KMS-11 (cell line): ENCODE measurements around the gene RAB11A.

Experiments used
- H2AFZ ChIP-seq: fragments of 200-600 bp; sonication (generic); 2 replicates; pipeline ENCODE4 v1.6.1; 2016; ENCODE audit warnings: antibody characterized with exemption, mixed run types, low read depth
- H3K27ac ChIP-seq: fragments of 200-600 bp; sonication (generic); 2 replicates; pipeline ENCODE4 v1.6.1; 2016; ENCODE audit warnings: mild to moderate bottlenecking, mixed run types
- H3K27me3 ChIP-seq: fragments of 200-600 bp; sonication (generic); 2 replicates; pipeline ENCODE4 v1.6.1; 2017; ENCODE audit warnings: mild to moderate bottlenecking, low read depth, mixed run types, moderate library complexity; ENCODE audit not compliant: insufficient read depth
- H3K36me3 ChIP-seq: fragments of 200-600 bp; sonication (generic); 2 replicates; pipeline ENCODE4 v1.6.1; 2017; ENCODE audit warnings: mild to moderate bottlenecking, mixed run types; ENCODE audit not compliant: insufficient read depth
- H3K4me1 ChIP-seq: fragments of 200-600 bp; sonication (generic); 2 replicates; pipeline ENCODE4 v1.6.1; 2016; ENCODE audit warnings: mild to moderate bottlenecking, low read depth, mixed run types; ENCODE audit not compliant: poor library complexity, severe bottlenecking
- H3K4me2 ChIP-seq: fragments of 200-600 bp; sonication (generic); 2 replicates; pipeline ENCODE4 v1.7.0; 2016; ENCODE audit warnings: mild to moderate bottlenecking, mixed run types
- H3K4me3 ChIP-seq: fragments of 200-600 bp; sonication (generic); IDR thresholded peaks from 2 replicates; pipeline ENCODE4 v1.6.1; 2017; ENCODE audit warnings: low read depth, low read length, mixed read lengths; ENCODE audit not compliant: insufficient read depth
- H3K79me2 ChIP-seq: fragments of 200-600 bp; sonication (generic); 2 replicates; pipeline ENCODE4 v1.6.1; 2016; ENCODE audit warnings: low read depth, mixed run types; ENCODE audit not compliant: insufficient read depth
- H3K9ac ChIP-seq: fragments of 200-600 bp; sonication (generic); 2 replicates; pipeline ENCODE4 v1.6.1; 2016; ENCODE audit warnings: mild to moderate bottlenecking, mixed run types
- H4K20me1 ChIP-seq: fragments of 200-600 bp; sonication (generic); 2 replicates; pipeline ENCODE4 v1.6.1; 2016; ENCODE audit warnings: mild to moderate bottlenecking, mixed run types; ENCODE audit not compliant: insufficient read depth
- TF ChIP-seq, protein P1 (sequence below): fragments of 200-600 bp; sonication (generic); conservative IDR thresholded peaks from 2 replicates; pipeline ENCODE4 v1.6.1; 2017; ENCODE audit warnings: low read depth, mild to moderate bottlenecking, antibody characterized with exemption, low read length, moderate library complexity, mixed read lengths

Gene RAB11A

DNA sequence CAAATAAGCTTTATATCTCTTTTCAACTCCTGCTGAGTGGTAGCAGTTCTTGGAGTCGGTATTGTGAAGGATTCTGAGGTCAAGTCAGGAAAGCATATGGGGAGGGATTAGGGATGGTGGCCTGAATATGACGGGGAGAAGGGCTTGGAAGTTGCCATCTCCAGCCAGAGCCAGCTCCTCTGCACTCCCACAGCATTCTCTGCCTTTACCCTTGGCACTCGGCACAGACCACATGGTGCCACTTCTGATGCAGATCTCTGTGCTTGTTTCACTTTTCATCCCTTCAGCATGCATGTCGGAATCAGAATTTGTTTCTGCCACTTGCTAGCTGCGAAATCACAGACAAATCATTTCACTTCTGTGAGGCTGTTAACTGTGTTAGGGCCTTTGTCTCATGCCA is 52.5 kb downstream of the RAB11A start:
- H3K79me2 ChIP-seq = no peaks in the 10 kb centered on the region
- H3K4me1 ChIP-seq = peaks cover 40% of the 10 kb centered on the region
- H4K20me1 ChIP-seq = no peaks in the 10 kb centered on the region
- no peak overlapping the region for H3K4me3 ChIP-seq
- no peak overlapping the region for H3K9ac ChIP-seq
- H3K4me2 ChIP-seq = no peak overlapping the region
- TF ChIP-seq, protein P1, sequence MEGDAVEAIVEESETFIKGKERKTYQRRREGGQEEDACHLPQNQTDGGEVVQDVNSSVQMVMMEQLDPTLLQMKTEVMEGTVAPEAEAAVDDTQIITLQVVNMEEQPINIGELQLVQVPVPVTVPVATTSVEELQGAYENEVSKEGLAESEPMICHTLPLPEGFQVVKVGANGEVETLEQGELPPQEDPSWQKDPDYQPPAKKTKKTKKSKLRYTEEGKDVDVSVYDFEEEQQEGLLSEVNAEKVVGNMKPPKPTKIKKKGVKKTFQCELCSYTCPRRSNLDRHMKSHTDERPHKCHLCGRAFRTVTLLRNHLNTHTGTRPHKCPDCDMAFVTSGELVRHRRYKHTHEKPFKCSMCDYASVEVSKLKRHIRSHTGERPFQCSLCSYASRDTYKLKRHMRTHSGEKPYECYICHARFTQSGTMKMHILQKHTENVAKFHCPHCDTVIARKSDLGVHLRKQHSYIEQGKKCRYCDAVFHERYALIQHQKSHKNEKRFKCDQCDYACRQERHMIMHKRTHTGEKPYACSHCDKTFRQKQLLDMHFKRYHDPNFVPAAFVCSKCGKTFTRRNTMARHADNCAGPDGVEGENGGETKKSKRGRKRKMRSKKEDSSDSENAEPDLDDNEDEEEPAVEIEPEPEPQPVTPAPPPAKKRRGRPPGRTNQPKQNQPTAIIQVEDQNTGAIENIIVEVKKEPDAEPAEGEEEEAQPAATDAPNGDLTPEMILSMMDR = no peak
- H3K27ac ChIP-seq = no peak overlapping the region
- no peak overlapping the region for H2AFZ ChIP-seq
- H3K27me3 ChIP-seq = no peaks in the 10 kb centered on the region
- H3K36me3 ChIP-seq = no peaks in the 10 kb centered on the region

DNA sequence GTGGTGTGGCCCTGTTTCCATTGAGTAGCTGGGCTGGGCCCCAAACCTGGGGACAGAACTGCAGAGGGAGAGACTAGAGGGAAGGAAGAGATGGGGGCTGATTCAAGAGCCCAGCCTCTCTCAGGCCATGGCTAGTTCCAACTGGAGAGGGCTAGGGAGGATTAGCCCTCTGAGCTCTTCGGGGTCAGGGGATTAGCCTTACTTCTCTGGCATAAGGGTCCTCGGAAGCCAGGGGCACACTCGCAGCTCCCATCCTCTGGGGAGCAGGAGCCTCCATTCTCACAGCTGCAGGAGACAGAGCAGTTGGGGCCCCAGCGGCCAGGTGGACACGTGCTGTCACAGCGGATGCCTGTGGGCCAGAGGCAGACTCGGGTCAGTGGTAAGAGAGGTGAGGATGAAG is 53.3 kb downstream of the RAB11A start:
- TF ChIP-seq, protein P1 = no peak
- H3K4me2 ChIP-seq = no peak overlapping the region
- H3K27ac ChIP-seq = no peak overlapping the region
- no peaks in the 10 kb centered on the region for H3K36me3 ChIP-seq
- no peak overlapping the region for H3K9ac ChIP-seq
- peaks cover 32% of the 10 kb centered on the region for H3K4me1 ChIP-seq
- H3K79me2 ChIP-seq = no peaks in the 10 kb centered on the region
- H3K4me3 ChIP-seq = no peak overlapping the region
- H2AFZ ChIP-seq = no peak overlapping the region
- H3K27me3 ChIP-seq = no peaks in the 10 kb centered on the region
- no peaks in the 10 kb centered on the region for H4K20me1 ChIP-seq

DNA sequence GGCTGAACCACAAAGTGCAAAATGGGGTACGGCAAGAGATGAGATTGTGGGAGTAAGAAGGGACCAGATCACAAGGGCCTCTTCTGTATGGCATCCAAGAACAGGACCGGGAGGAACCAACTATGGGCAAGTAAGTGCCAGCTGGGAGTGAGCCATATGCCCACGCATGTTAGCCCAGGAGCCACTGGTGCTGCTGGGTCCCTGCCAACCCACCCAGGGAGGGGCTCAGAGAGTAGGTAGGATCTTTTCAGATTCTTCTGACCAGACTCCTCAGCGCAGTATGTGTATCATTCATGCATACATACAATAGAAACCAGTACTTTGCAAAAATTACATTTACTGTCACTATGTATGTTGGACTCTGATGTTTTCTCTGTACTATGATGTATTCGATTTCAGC is 54.0 kb downstream of the RAB11A start:
- Histone ChIP-seq H3K9ac (no peak overlapping the region), H3K27ac (no peak overlapping the region), H3K4me1 (peaks cover 25% of the 10 kb centered on the region), H2AFZ (no peak overlapping the region), H3K4me3 (no peak overlapping the region), H3K36me3 (no peaks in the 10 kb centered on the region), H3K27me3 (no peaks in the 10 kb centered on the region), H4K20me1 (no peaks in the 10 kb centered on the region), H3K4me2 (no peak overlapping the region), H3K79me2 (no peaks in the 10 kb centered on the region)
- TF ChIP-seq, protein P1 = no peak

DNA sequence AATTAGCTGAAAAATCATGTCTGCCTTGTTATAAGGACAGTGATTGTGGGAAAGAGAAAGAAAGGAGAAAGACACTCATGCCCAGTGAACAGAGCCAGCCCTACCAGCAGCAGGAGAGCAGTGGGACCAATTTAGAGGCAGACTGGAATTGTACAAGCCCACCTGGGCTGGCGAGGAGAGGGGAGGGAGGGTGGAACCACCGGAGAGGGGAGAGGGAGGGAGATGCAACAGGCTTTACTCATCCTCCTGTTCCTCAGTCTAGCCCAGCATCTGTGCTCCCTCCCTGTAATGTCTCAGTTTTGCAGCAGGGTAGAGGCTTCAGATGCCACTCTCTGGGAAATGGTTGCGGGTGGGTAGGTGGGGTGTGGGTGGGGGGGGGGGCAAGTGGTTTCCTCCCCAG is 54.7 kb downstream of the RAB11A start:
- Histone ChIP-seq H3K9ac (no peak overlapping the region), H3K4me1 (peaks cover 18% of the 10 kb centered on the region), H3K4me2 (no peak overlapping the region), H3K4me3 (no peak overlapping the region), H3K27me3 (no peaks in the 10 kb centered on the region), H3K27ac (no peak overlapping the region), H3K79me2 (no peaks in the 10 kb centered on the region), H4K20me1 (no peaks in the 10 kb centered on the region), H3K36me3 (no peaks in the 10 kb centered on the region), H2AFZ (no peak overlapping the region)
- TF ChIP-seq, protein P1 = no peak
